ENCODE data around the gene ST8SIA5. TPM values are rescaled to one million over a fixed set of nuclear protein-coding genes. Genes with fewer than 3 reads are reported as not detected.
A peak's percentile ranks its signal among the peaks of the same experiment; 100 is the strongest.

The ST8SIA5 gene
- total and polyA plus RNA-seq, 5 experiments from 2014 or later, result 0.25 TPM; not detected in 4

DNA sequence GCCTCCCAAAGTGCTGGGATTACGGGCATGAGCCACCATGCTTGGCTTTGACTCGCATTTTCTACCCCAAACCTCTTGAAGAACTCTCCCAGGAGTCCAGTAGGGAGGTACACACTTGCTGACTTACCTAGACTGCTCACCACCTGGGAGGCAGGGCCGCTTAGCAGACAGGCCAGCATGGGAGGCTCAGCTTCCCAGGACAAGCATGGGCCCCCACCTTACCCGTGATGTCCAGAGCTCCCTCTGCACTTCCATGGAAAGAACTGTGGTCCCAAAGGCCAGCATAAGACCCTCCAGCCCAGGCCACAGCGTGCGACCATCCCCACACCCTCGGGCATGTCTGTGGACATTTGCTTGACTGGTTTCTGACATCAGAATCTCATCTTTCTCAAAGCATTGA lies 36.8 kb downstream of the ST8SIA5 start:
- POLR2A ChIA-PET, result no interaction called here
- DNase-seq (no peak), ATAC-seq (no peak)
- Mint-ChIP-seq H3K9me3 (no peaks in the 10 kb centered on the region), H3K27me3 (peaks cover 3 to 42% (median 14%) of the 10 kb centered on the region in 5 donors), H3K36me3 (no peaks in the 10 kb centered on the region), H3K4me3 (no peak overlapping the region), H3K27ac (no peak overlapping the region), H3K4me1 (peaks cover 0 to 2% (median 0%) of the 10 kb centered on the region in 4 donors)

DNA sequence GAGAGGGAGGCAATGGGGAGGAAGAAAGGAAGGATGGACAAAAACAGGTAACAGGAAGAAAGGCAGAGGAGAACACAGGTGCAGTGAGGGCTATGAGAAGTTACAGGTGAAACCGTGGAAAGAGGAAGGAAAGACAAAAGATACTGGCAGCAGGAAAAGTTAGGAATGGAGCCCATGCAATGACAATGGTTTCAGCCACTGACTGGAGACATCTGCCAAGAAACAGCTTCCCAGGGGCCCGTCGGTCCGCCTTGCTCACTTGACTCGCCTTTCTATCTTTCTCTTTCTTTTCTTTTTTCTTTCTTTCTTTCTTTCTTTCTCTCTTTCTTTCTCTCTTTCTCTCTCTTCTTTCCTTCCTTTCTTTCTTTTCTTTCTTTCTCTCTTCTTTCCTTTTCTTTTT lies 37.5 kb downstream of the ST8SIA5 start:
- H3K27ac Mint-ChIP-seq, result no peak overlapping the region
- H3K4me3 Mint-ChIP-seq, result no peak overlapping the region
- ATAC-seq (no peak), DNase-seq (no peak)
- POLR2A ChIA-PET, result no interaction called here
- peaks cover 3 to 42% (median 14%) of the 10 kb centered on the region in 5 donors for H3K27me3 Mint-ChIP-seq
- H3K9me3 Mint-ChIP-seq, result no peaks in the 10 kb centered on the region
- H3K4me1 Mint-ChIP-seq, result peaks cover 0 to 2% (median 0%) of the 10 kb centered on the region in 4 donors
- H3K36me3 Mint-ChIP-seq, result no peaks in the 10 kb centered on the region

DNA sequence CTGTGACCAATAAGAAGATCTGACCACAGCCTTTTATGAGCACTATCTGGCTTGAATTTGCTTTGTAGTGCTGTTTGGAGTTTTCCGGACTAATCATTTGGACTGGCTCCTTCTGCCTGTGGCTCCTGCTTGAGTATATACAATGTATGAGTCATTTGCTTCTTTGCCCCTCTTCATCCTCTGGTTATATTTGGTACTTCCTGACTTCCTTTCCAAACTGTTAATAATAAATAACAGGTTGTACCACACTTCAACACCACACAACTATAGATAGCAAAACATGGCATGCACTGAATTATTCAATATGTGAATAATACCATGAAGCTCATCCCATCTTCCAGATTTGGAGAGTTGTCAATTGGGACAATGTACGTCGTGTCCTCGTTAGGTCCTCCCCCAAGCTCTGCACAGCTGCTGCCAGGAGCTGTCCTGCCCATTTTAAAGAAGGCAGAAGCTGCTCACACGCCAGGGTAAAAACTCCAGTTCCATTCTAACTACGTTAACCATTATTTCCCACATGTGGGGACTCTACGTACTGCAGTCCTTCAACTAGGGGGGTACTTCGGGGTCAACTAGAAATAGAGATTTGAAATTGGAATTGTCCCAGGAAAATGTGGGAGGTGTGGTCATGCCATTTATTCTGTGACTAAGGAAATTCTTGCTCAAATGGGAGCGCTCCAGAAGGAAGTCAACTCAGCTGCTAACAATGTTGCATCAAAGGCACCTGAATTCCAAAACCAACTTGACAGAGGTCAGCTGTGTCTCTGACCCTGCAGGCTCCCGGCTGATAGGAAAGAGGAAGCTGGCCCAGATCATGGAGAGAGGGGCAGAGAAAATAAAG lies 38.1 kb downstream of the ST8SIA5 start:
- DNase-seq (no peak), ATAC-seq (no peak)
- Mint-ChIP-seq H3K27me3 (peaks cover 3 to 42% (median 14%) of the 10 kb centered on the region in 5 donors), H3K4me1 (peaks cover 0 to 2% (median 0%) of the 10 kb centered on the region in 4 donors), H3K4me3 (no peak overlapping the region), H3K36me3 (no peaks in the 10 kb centered on the region), H3K27ac (no peak overlapping the region), H3K9me3 (no peaks in the 10 kb centered on the region)
- POLR2A ChIA-PET, result no interaction called here

DNA sequence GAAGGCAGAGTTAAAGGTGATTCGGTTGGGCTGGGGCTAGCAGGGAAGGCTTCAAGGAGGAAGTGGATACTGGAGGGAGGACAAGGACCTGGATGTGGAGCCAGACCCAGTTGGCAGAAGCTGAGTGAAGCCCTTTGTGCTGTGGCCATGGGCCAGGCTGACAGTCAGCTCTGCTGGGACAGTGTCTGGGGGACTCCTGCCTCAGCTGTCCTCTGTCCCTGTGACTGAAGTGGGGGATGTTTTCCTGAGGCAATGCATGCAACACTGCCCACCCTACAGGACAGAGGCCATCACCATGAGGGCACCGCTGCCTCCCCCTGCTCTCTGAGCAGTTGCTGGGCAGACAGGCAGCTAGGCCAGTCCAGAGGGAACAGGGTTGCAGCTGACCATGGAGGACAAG lies 40.0 kb downstream of the ST8SIA5 start:
- POLR2A ChIA-PET, result no interaction called here
- H3K27me3 Mint-ChIP-seq, result peaks cover 3 to 39% (median 14%) of the 10 kb centered on the region in 5 donors

DNA sequence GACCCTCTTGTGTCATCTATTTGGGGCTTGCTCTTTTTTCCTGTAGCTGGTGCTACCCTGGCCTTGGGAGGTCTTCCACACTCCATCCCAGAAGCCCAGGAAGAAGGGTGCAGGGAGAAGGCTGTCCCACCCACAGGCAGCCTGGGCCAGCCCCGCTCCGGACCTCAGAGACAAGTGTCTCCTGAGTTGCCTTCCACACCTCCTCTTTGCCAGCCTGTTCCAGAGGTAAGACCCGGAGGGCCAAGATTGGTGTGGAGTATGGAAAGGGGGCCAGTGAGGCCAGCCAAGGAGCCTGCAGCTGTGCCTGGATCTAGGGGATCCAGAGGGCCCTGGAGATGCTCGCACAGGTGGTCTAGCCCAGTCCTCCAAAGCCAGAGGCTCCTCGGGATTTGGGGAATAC lies 40.5 kb downstream of the ST8SIA5 start:
- no peak for ATAC-seq
- Mint-ChIP-seq H3K9me3 (no peaks in the 10 kb centered on the region), H3K27ac (no peak overlapping the region), H3K36me3 (no peaks in the 10 kb centered on the region), H3K27me3 (peaks cover 3 to 34% (median 14%) of the 10 kb centered on the region in 5 donors), H3K4me3 (no peak overlapping the region), H3K4me1 (peaks cover 0 to 2% (median under 1%) of the 10 kb centered on the region in 4 donors)
- POLR2A ChIA-PET, result no interaction called here
- DNase-seq, result no peak

More for the DNA sequence above, 40.0 kb downstream of the ST8SIA5 start:
- Mint-ChIP-seq H3K9me3 (no peaks in the 10 kb centered on the region), H3K4me3 (no peak overlapping the region), H3K4me1 (peaks cover 0 to 2% (median 0%) of the 10 kb centered on the region in 4 donors), H3K36me3 (no peaks in the 10 kb centered on the region), H3K27ac (no peak overlapping the region)
- DNase-seq (no peak), ATAC-seq (no peak)

DNA sequence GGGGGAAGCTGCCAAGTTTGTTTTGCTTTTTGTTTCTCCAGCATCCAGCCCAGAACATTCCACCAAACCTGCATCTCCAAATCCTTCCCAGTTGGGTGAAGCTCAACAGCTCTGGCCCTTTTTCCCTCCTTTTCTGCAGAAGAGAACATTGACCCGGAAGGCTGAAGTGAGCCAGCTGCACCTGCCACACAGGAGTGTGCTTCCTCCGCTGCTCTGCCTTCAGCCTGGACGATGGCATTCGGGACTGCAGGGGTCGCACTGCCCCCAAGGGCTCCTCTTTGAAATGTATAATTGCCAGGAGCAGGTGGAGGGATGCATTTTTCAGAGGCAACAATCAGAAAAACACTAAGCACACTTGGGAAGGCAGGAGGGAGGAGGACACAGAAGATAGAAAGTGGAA lies 41.8 kb downstream of the ST8SIA5 start:
- POLR2A ChIA-PET, result no interaction called here

DNA sequence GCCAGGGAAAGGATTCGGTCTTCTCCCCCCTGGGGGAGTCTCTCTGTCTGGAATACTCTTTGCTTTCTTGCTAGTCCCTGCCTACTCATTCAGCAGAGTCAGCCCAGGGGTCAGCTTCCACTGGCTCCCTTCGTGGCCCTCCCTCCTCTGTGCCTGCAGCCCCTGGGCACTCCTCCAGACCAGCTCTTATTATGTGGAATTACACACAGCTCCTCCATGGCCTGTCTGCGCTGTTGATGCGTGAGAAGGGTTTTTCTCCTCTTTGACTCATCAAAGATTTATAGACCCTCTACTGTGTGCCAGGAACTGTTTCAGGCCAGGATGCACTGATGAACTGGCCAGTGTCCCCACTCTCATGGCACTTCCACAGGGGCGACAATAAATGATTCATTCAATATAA lies 44.4 kb downstream of the ST8SIA5 start:
- POLR2A ChIA-PET, result no interaction called here
- H3K4me1 Mint-ChIP-seq, result peaks cover 0 to 3% (median under 1%) of the 10 kb centered on the region in 4 donors
- no peaks in the 10 kb centered on the region for H3K9me3 Mint-ChIP-seq
- no peak overlapping the region for H3K4me3 Mint-ChIP-seq
- no peaks in the 10 kb centered on the region for H3K36me3 Mint-ChIP-seq
- ATAC-seq (no peak), DNase-seq (no peak)
- no peak overlapping the region for H3K27ac Mint-ChIP-seq
- H3K27me3 Mint-ChIP-seq, result peaks cover 0 to 12% (median 2%) of the 10 kb centered on the region in 5 donors

More for the DNA sequence above, 41.8 kb downstream of the ST8SIA5 start:
- peaks cover 0 to 3% (median under 1%) of the 10 kb centered on the region in 4 donors for H3K4me1 Mint-ChIP-seq
- no peak for DNase-seq
- H3K36me3 Mint-ChIP-seq, result no peaks in the 10 kb centered on the region
- H3K27ac Mint-ChIP-seq, result peak overlapping the region in 2 of 10 donors; percentile 29 to 82
- H3K4me3 Mint-ChIP-seq, result no peak overlapping the region
- H3K9me3 Mint-ChIP-seq, result no peaks in the 10 kb centered on the region
- H3K27me3 Mint-ChIP-seq, result peaks cover 3 to 25% (median 14%) of the 10 kb centered on the region in 5 donors
- no peak for ATAC-seq

DNA sequence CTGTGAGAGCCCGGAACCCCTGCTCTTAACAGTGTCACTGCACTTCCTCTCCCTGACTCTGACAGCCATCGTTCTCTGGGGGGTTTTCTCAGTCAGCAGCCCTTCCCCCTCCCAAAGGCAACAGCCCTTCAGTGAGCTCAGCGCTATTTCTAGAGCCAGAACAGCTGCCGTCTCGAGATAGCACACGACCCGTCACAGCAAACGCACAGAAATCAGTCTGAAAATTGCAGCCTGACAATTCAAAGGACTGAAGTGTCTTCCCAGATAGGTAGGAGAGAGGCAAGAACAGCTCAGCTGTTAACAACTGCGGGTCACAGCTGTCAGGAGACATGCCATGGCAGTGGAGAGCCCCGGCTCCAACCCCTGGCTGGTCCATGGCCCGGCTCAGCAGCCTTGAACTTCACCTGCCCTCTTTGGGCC lies 45.4 kb downstream of the ST8SIA5 start:
- H3K4me3 Mint-ChIP-seq, result no peak overlapping the region
- H3K27ac Mint-ChIP-seq, result no peak overlapping the region
- POLR2A ChIA-PET, result no interaction called here
- DNase-seq, result peak in 1 of 10 donors; percentile 1
- no peaks in the 10 kb centered on the region for H3K9me3 Mint-ChIP-seq
- H3K4me1 Mint-ChIP-seq, result peaks cover 0 to 3% (median 2%) of the 10 kb centered on the region in 4 donors
- H3K36me3 Mint-ChIP-seq, result no peaks in the 10 kb centered on the region
- peaks cover 0 to 9% (median 0%) of the 10 kb centered on the region in 5 donors for H3K27me3 Mint-ChIP-seq
- no peak for ATAC-seq

DNA sequence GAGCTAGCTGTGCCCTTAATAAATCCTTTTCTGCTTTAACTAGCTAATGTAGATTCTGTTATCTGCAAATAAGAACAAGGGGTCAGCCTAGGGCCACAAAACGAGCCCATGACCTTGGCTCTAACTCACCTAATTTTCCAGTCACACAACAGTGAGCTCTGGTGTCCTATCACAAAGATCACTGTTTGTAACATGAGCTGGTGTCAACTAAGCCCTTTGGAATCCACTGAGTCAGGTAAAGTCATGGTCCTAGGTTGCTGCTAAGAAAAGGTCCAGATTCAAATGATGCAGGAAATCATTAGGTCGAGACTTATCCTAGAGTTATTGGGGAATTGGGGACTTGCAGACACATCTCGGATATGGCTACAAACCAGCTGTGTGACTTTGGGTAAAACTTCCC lies 49.9 kb downstream of the ST8SIA5 start:
- Mint-ChIP-seq H3K4me1 (peaks cover 0 to 5% (median 3%) of the 10 kb centered on the region in 4 donors), H3K4me3 (no peak overlapping the region), H3K9me3 (no peaks in the 10 kb centered on the region), H3K36me3 (no peaks in the 10 kb centered on the region), H3K27me3 (peaks cover 0 to 7% (median 0%) of the 10 kb centered on the region in 5 donors), H3K27ac (no peak overlapping the region)
- POLR2A ChIA-PET, result no interaction called here
- DNase-seq (no peak), ATAC-seq (no peak)

DNA sequence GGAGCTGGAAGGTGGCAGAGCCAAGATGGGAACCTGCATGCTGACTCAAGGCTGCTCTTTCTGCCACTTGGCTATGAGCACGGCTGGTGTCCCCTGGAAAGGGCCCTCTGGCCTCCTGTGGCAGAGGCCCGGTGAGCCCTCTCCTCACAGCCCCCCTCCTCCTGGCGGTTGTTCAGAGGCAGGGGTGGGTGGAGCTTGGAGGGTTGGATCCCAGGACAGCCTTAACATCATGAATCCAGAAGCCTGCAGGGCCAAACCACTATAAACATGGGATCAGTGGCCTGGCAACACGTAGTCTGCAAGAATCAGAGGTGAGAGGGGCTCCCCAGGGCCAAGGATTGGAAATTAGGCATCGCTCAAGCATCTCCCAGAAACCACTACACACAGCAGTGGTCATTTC lies 51.3 kb downstream of the ST8SIA5 start:
- H3K4me3 Mint-ChIP-seq, result no peak overlapping the region
- H3K27me3 Mint-ChIP-seq, result peaks cover 0 to 2% (median 0%) of the 10 kb centered on the region in 5 donors
- no peaks in the 10 kb centered on the region for H3K9me3 Mint-ChIP-seq
- no peak for DNase-seq
- H3K27ac Mint-ChIP-seq, result no peak overlapping the region
- no peaks in the 10 kb centered on the region for H3K36me3 Mint-ChIP-seq
- POLR2A ChIA-PET, result no interaction called here
- no peak for ATAC-seq
- peaks cover 0 to 5% (median 1%) of the 10 kb centered on the region in 4 donors for H3K4me1 Mint-ChIP-seq

DNA sequence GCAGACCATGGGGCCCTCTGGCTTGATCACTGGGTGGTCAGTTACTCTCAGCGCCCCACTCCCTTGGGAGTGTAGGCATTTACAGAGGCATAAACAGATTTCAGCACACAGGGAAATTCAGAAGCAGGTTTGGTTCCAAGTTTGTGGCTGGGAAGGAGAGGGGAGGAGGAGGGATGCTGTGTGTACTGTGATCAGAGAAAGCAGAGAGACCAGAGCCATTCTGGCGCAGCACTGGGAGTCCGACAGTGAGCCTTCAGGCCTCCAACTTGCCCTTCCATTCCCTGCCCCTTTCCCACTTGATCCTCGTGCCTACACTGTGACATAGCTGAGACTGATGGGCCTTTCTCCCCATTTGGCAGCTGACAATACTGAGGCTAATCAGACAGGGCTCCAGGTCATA lies 52.0 kb downstream of the ST8SIA5 start:
- DNase-seq (no peak), ATAC-seq (no peak)
- Mint-ChIP-seq H3K27me3 (peaks cover 0 to under 1% (median 0%) of the 10 kb centered on the region in 5 donors), H3K27ac (no peak overlapping the region), H3K4me3 (no peak overlapping the region), H3K4me1 (peaks cover 0 to 5% (median 1%) of the 10 kb centered on the region in 4 donors), H3K36me3 (no peaks in the 10 kb centered on the region), H3K9me3 (no peaks in the 10 kb centered on the region)
- POLR2A ChIA-PET, result no interaction called here

DNA sequence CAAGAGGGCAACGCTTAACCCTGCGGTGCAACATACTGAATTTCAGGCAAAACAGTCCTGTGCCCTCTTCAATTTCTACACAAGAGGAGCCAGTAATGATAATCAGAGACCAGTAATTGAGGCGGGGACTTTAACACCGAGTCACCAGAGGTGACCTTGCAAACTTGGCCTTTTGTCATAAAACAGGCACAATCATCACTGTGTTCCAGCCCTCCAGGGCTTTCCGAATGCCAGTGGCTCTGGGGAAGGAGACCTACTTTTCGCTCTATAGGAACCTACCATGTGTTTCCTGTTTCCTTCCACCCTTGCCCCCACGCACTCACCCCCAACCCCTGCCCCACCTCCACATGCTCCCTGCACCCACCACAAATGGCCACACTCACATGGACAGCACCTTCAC lies 52.7 kb downstream of the ST8SIA5 start:
- H3K9me3 Mint-ChIP-seq, result no peaks in the 10 kb centered on the region
- no peak for ATAC-seq
- H3K4me1 Mint-ChIP-seq, result peaks cover 0 to 5% (median 1%) of the 10 kb centered on the region in 4 donors
- POLR2A ChIA-PET, result no interaction called here
- no peak overlapping the region for H3K4me3 Mint-ChIP-seq
- no peak for DNase-seq
- H3K27ac Mint-ChIP-seq, result peak overlapping the region in 1 of 10 donors; percentile 44
- H3K27me3 Mint-ChIP-seq, result no peaks in the 10 kb centered on the region
- no peaks in the 10 kb centered on the region for H3K36me3 Mint-ChIP-seq

DNA sequence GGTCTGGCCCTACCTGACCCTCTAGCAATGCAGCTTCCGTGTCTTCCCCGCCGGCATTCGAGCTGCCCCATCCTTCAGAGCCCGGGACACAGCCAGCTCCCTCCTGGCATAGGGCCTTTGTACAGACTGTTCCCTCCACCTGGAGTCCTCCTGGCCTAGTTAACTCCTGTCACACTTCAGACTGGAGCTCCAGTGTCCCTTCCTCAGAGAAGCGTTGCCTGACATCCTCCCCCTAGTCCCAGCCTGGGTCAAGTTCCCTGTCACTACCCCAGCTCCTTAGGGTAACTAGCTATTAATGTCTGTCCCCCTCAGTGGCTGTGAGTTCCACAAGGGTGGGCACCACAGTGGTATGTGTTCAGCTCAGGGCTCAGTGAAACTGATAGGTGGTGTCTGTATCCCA lies 54.4 kb downstream of the ST8SIA5 start:
- Mint-ChIP-seq H3K27ac (no peak overlapping the region), H3K4me3 (no peak overlapping the region), H3K36me3 (no peaks in the 10 kb centered on the region), H3K9me3 (peaks cover 0 to 13% (median 3%) of the 10 kb centered on the region in 9 donors), H3K27me3 (peaks cover 0 to 8% (median 2%) of the 10 kb centered on the region in 5 donors), H3K4me1 (peaks cover 0 to 6% (median 2%) of the 10 kb centered on the region in 4 donors)
- POLR2A ChIA-PET, result no interaction called here
- DNase-seq (no peak), ATAC-seq (no peak)
